Measurements from ENCODE around the gene EMX2. TPM values are rescaled to one million over a fixed set of nuclear protein-coding genes. Genes with fewer than 3 reads are reported as not detected.

The EMX2 gene
- total and polyA plus RNA-seq, 10 of the 15 experiments (the other 5 are each of a cell fraction or from before 2014, with no cell fraction given) = 0.12 TPM; not detected in 9

- ChIA-PET RAD21 (ENCODE audit: unreplicated experiment) (no interaction called here), SMC1A (ENCODE audit: uncharacterized antibody, unreplicated experiment) (no interaction called here), POLR2A (no interaction called here), CTCF (no interaction called here)
- Histone ChIP-seq H3K4me3 (no peak overlapping the region), H3K27me3 (replicated peaks in 1 of 2; ENCODE audit: control insufficient read depth in 2 of 2, insufficient read depth in 2 of 2, low read length in 1 of 2) (no peaks in the 10 kb centered on the region; a peak in 1 of 4 replicates), H3K79me2 (ENCODE audit: control insufficient read depth, insufficient read depth, low read length) (no peaks in the 10 kb centered on the region), H3K27ac (ENCODE audit: control insufficient read depth, insufficient read depth) (no peak overlapping the region), H2AFZ (ENCODE audit: control insufficient read depth, low read depth, low read length) (no peak overlapping the region), H3K4me2 (ENCODE audit: control insufficient read depth, insufficient read depth) (no peak overlapping the region), H4K20me1 (ENCODE audit: control insufficient read depth, insufficient read depth) (no peaks in the 10 kb centered on the region), H3K9ac (ENCODE audit: control insufficient read depth, insufficient read depth, low read length) (no peak overlapping the region), H3K9me3 (replicated peaks; ENCODE audit: control insufficient read depth, insufficient read depth, low read length) (no peaks in the 10 kb centered on the region), H3K4me1 (ENCODE audit: control insufficient read depth, insufficient read depth, low read length) (no peaks in the 10 kb centered on the region), H3K36me3 (ENCODE audit: control insufficient read depth in 2 of 2, insufficient read depth in 2 of 2, low read length in 1 of 2) (no peaks in the 10 kb centered on the region)
- in situ Hi-C loops (cut with MboI) (no loop called here), intact Hi-C loops (cut with micrococcal nuclease; ENCODE audit: unreplicated experiment) (no loop called here)
- FAIRE-seq (no peak), DNase-seq (ENCODE audit: low read depth, low spot score) (no peak), ATAC-seq (no peak)
- 33% methylated on average over 5 of the region's 5 CpGs for WGBS (ENCODE audit: insufficient coverage, insufficient replicate concordance, low lambda C conversion rate, missing lambda C conversion rate)
- BruUV-seq (replicated peaks) = no TSS peak
- TF ChIP-seq PML (IDR thresholded peaks at IDR 0.05; ENCODE audit: low read length) = no peak
- TF ChIP-seq CHD1 (IDR thresholded peaks at IDR 0.05; ENCODE audit: low read depth, low read length) = no peak
- no peak for TF ChIP-seq ZBED1 (IDR thresholded peaks at IDR 0.05; ENCODE audit: borderline replicate concordance)
These were observed 24.3 kb upstream of the EMX2 start for GRCh38 chr10:117518246-117518645.

GRCh38 chr10:117519286-117519685, 23.3 kb upstream of the EMX2 start:
- RAD21 ChIA-PET (ENCODE audit: unreplicated experiment) = no interaction called here
- no peak overlapping the region for H3K4me2 ChIP-seq (ENCODE audit: control insufficient read depth, insufficient read depth)
- POLR2A ChIA-PET = no interaction called here
- H4K20me1 ChIP-seq (ENCODE audit: control insufficient read depth, insufficient read depth) = no peaks in the 10 kb centered on the region
- FAIRE-seq = no peak
- H3K9me3 ChIP-seq (replicated peaks; ENCODE audit: control insufficient read depth, insufficient read depth, low read length) = no peaks in the 10 kb centered on the region
- intact Hi-C loops (cut with micrococcal nuclease; ENCODE audit: unreplicated experiment) (no loop called here), in situ Hi-C loops (cut with MboI) (no loop called here)
- SMC1A ChIA-PET (ENCODE audit: uncharacterized antibody, unreplicated experiment) = interaction anchor here (0.6 kb wide), 1 partner anchor 1590 kb away, joined by 4 read pairs; no protein-coding TSS in a partner anchor
- no peak for DNase-seq (ENCODE audit: low read depth, low spot score)
- H3K4me3 ChIP-seq = no peak overlapping the region
- H3K27me3 ChIP-seq (replicated peaks in 1 of 2; ENCODE audit: control insufficient read depth in 2 of 2, insufficient read depth in 2 of 2, low read length in 1 of 2) = no peaks in the 10 kb centered on the region; a peak in 1 of 4 replicates
- ATAC-seq = no peak
- BruUV-seq (replicated peaks) = no TSS peak
- H3K9ac ChIP-seq (ENCODE audit: control insufficient read depth, insufficient read depth, low read length) = no peak overlapping the region
- H3K36me3 ChIP-seq (ENCODE audit: control insufficient read depth in 2 of 2, insufficient read depth in 2 of 2, low read length in 1 of 2) = no peaks in the 10 kb centered on the region
- CTCF ChIA-PET = no interaction called here
- WGBS (ENCODE audit: insufficient coverage, insufficient replicate concordance, low lambda C conversion rate, missing lambda C conversion rate) = 19% methylated on average over 8 of the region's 8 CpGs
- H2AFZ ChIP-seq (ENCODE audit: control insufficient read depth, low read depth, low read length) = no peak overlapping the region
- no peaks in the 10 kb centered on the region for H3K4me1 ChIP-seq (ENCODE audit: control insufficient read depth, insufficient read depth, low read length)
- H3K79me2 ChIP-seq (ENCODE audit: control insufficient read depth, insufficient read depth, low read length) = no peaks in the 10 kb centered on the region
- no peak overlapping the region for H3K27ac ChIP-seq (ENCODE audit: control insufficient read depth, insufficient read depth)
- TF ChIP-seq ELK1 (IDR thresholded peaks at IDR 0.05; ENCODE audit: low read depth, low read length) = no peak
- TF ChIP-seq FOS (IDR thresholded peaks at IDR 0.05; ENCODE audit: borderline replicate concordance, extremely low read depth, insufficient read length) = no peak
- TF ChIP-seq ZNF592 (IDR thresholded peaks at IDR 0.05) = no peak
- TF ChIP-seq CEBPZ (IDR thresholded peaks at IDR 0.05; ENCODE audit: low read depth, low read length) = no peak

Measured in GM12878 (cell line).